Measurements from ENCODE around the gene AP3S2.

GRCh38 chr15:89878323-89878722 lies 15.5 kb downstream of the AP3S2 start:
- no peak for TF ChIP-seq CTCF (IDR thresholded peaks at IDR 0.05)
- no peak for TF ChIP-seq POLR2AphosphoS5 (IDR thresholded peaks at IDR 0.05)
